Ishikawa (cell line): ENCODE measurements around the gene PLA2G4D.

Experiments used
- EP300 ChIP-seq: IDR thresholded peaks from 2 replicates; pipeline ENCODE4 v1.6.1; 2012; ENCODE audit warnings: borderline replicate concordance
- YY1 ChIP-seq: IDR thresholded peaks from 2 replicates; pipeline ENCODE4 v1.6.1; 2012; ENCODE audit warnings: low read depth
- TF ChIP-seq, protein P1 (sequence below): IDR thresholded peaks from 2 replicates; pipeline ENCODE4 v1.6.1; 2012

DNA sequence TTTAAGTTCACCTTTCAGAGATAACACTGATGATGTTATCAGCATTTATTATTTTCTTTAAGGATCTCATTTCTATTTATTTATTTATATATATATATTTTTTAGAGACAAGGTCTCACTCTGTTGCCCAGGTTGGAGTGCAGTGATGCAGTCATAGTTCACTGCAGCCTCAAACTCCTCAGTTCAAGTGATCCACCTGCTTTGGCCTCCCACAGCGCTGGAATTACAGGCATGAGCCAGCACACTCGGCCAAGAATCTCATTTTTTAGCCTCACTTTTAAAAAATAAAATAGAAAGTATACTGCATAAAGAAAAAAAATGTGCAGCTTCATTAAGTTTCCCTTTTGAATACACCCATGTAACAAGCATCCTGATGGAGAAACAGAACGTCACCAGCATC, 35.6 kb downstream of the PLA2G4D start:
- TF ChIP-seq YY1 (no peak), EP300 (no peak)
- TF ChIP-seq, protein P1, sequence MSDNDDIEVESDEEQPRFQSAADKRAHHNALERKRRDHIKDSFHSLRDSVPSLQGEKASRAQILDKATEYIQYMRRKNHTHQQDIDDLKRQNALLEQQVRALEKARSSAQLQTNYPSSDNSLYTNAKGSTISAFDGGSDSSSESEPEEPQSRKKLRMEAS: no peak
